Measurements from ENCODE around the gene ZSWIM3.

DNA sequence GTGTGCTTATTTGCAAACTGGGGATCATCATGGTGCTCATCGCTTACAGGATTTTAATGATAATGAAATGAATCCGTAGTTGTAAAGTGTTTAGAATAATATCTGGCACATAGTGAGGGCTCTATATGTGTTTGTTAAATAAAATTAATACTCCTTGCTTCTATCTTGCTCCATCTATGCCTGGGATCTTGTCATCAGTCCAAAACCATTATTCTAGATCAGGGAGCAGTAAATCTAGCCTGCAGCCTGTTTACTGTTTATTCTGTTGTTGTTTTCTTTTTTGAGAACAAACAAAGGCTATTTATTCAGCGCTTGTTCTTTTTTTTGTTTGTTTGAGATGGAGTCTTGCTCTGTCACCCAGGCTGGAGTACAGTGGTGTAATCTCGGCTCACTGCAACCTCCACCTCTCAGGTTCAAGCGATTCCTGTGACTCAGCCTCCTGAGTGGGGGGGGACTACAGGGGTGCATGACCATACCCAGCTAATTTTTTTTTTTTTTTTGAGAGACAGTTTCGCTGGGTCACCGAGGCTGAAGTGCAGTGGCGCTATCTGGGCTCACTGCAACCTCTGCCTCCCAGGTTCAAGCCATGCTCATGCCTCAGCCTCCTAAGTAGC is 8.3 kb upstream of the ZSWIM3 start:
- TF ChIP-seq, protein P1, sequence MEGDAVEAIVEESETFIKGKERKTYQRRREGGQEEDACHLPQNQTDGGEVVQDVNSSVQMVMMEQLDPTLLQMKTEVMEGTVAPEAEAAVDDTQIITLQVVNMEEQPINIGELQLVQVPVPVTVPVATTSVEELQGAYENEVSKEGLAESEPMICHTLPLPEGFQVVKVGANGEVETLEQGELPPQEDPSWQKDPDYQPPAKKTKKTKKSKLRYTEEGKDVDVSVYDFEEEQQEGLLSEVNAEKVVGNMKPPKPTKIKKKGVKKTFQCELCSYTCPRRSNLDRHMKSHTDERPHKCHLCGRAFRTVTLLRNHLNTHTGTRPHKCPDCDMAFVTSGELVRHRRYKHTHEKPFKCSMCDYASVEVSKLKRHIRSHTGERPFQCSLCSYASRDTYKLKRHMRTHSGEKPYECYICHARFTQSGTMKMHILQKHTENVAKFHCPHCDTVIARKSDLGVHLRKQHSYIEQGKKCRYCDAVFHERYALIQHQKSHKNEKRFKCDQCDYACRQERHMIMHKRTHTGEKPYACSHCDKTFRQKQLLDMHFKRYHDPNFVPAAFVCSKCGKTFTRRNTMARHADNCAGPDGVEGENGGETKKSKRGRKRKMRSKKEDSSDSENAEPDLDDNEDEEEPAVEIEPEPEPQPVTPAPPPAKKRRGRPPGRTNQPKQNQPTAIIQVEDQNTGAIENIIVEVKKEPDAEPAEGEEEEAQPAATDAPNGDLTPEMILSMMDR (IDR thresholded peaks at IDR 0.05): no peak
- TF ChIP-seq POLR2A (IDR thresholded peaks at IDR 0.05): no peak

Data from right lobe of liver (tissue), 4 donors.